ENCODE measurements around the gene MYCBPAP. TPM values are rescaled to one million over a fixed set of nuclear protein-coding genes. Genes with fewer than 3 reads are reported as not detected.

MYCBPAP gene
- total and polyA plus RNA-seq, 2 donors (not counting 1 experiment from before 2014, with no cell fraction given): 0.16 to 3.0 TPM

DNA sequence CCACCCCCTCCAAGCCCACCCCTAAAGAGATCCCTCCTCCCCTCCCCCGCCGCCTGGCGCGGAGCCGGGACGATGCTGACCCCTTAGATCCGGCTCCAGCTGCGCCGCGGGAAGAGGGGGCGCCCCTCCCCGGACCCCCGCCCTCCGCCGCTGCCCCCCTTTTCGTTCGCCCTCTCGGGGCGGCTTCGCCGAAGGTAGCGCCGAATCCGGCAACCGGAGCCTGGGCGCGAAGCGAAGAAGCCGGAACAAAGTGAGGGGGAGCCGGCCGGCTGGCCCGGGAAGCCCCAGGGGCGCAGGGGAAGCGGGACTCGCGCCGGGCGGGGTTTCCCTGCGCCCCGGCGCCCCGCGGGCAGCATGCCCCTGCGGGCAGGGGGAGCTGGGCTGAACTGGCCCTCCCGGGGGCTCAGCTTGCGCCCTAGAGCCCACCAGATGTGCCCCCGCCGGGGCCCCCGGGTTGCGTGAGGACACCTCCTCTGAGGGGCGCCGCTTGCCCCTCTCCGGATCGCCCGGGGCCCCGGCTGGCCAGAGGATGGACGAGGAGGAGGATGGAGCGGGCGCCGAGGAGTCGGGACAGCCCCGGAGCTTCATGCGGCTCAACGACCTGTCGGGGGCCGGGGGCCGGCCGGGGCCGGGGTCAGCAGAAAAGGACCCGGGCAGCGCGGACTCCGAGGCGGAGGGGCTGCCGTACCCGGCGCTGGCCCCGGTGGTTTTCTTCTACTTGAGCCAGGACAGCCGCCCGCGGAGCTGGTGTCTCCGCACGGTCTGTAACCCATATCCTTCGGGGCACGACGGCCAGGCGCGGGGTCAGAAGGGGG lies 52.9 kb downstream of the MYCBPAP start:
- H4K20me1 ChIP-seq (ENCODE audit: control insufficient read depth, extremely low read depth, insufficient read depth, low read length): no peaks in the 10 kb centered on the region
- peak overlapping the region; percentile 59 for H3K4me2 ChIP-seq (ENCODE audit: extremely low read depth, insufficient read depth, low read length)
- no peak overlapping the region for H3K9ac ChIP-seq (ENCODE audit: insufficient read depth, low read length)
- no peak overlapping the region for H2AFZ ChIP-seq (ENCODE audit: low read length)
- H3K27ac ChIP-seq (ENCODE audit: insufficient read depth, low read length): no peak overlapping the region
- TF ChIP-seq, protein P1, sequence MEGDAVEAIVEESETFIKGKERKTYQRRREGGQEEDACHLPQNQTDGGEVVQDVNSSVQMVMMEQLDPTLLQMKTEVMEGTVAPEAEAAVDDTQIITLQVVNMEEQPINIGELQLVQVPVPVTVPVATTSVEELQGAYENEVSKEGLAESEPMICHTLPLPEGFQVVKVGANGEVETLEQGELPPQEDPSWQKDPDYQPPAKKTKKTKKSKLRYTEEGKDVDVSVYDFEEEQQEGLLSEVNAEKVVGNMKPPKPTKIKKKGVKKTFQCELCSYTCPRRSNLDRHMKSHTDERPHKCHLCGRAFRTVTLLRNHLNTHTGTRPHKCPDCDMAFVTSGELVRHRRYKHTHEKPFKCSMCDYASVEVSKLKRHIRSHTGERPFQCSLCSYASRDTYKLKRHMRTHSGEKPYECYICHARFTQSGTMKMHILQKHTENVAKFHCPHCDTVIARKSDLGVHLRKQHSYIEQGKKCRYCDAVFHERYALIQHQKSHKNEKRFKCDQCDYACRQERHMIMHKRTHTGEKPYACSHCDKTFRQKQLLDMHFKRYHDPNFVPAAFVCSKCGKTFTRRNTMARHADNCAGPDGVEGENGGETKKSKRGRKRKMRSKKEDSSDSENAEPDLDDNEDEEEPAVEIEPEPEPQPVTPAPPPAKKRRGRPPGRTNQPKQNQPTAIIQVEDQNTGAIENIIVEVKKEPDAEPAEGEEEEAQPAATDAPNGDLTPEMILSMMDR (conservative IDR thresholded peaks at IDR 0.05 in 1 of 2, IDR thresholded peaks at IDR 0.05 in 1 of 2; ENCODE audit: low read depth in 1 of 2, low read length in 2 of 2): no peak
- TF ChIP-seq EZH2 (IDR thresholded peaks at IDR 0.05; ENCODE audit: low read length, missing control alignments): peak; percentile 92
- H3K36me3 ChIP-seq (ENCODE audit: control insufficient read depth, insufficient read depth, low read length): no peaks in the 10 kb centered on the region
- peaks cover 17% of the 10 kb centered on the region for H3K4me1 ChIP-seq (ENCODE audit: control insufficient read depth, extremely low read depth, insufficient read depth, low read length)
- H3K27me3 ChIP-seq (ENCODE audit: control insufficient read depth, insufficient read depth, low read length): peaks cover 46% of the 10 kb centered on the region
- H3K79me2 ChIP-seq (ENCODE audit: control insufficient read depth, insufficient read depth, low read length): no peaks in the 10 kb centered on the region
- H3K4me3 ChIP-seq (replicated peaks in 1 of 4; ENCODE audit: control extremely low read depth in 1 of 4, insufficient read depth in 1 of 4, low read depth in 3 of 4, low read length in 4 of 4): peak overlapping the region in 2 of 4 experiments; percentile 4 to 60
- H3K9me3 ChIP-seq (ENCODE audit: control insufficient read depth, insufficient read depth, low read depth, low read length): no peaks in the 10 kb centered on the region
- no peak for DNase-seq (ENCODE audit: low read depth in 2 of 2)

DNA sequence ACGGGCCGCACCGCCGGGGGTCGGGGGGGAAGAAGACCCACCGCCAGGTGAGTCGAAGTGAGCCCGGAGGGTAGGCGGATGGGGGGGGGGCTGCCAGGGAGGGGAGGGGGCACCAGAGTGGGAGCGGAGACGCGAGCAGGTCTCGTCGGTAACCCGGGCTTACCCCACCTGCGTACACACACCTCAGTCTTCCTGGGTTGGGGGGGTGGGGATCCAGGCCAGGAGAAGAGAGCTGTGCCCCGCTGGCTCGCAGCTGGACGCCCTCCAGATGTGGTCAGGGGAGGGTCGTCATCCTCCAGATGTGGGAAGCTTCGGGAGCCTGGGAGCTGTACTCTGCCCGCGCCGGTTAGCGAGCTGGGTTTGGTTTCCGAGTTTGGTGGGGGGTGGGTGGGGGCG lies 53.5 kb downstream of the MYCBPAP start:
- Histone ChIP-seq H2AFZ (ENCODE audit: low read length) (no peak overlapping the region), H3K4me2 (ENCODE audit: extremely low read depth, insufficient read depth, low read length) (no peak overlapping the region), H3K27me3 (ENCODE audit: control insufficient read depth, insufficient read depth, low read length) (peaks cover 52% of the 10 kb centered on the region), H3K36me3 (ENCODE audit: control insufficient read depth, insufficient read depth, low read length) (no peaks in the 10 kb centered on the region), H3K9me3 (ENCODE audit: control insufficient read depth, insufficient read depth, low read depth, low read length) (no peaks in the 10 kb centered on the region), H3K4me3 (replicated peaks in 1 of 4; ENCODE audit: control extremely low read depth in 1 of 4, insufficient read depth in 1 of 4, low read depth in 3 of 4, low read length in 4 of 4) (no peak overlapping the region), H4K20me1 (ENCODE audit: control insufficient read depth, extremely low read depth, insufficient read depth, low read length) (no peaks in the 10 kb centered on the region), H3K27ac (ENCODE audit: insufficient read depth, low read length) (no peak overlapping the region), H3K79me2 (ENCODE audit: control insufficient read depth, insufficient read depth, low read length) (no peaks in the 10 kb centered on the region), H3K9ac (ENCODE audit: insufficient read depth, low read length) (no peak overlapping the region), H3K4me1 (ENCODE audit: control insufficient read depth, extremely low read depth, insufficient read depth, low read length) (peaks cover 17% of the 10 kb centered on the region)
- DNase-seq (ENCODE audit: low read depth in 2 of 2): no peak
- TF ChIP-seq EZH2 (IDR thresholded peaks at IDR 0.05; ENCODE audit: low read length, missing control alignments): no peak
- TF ChIP-seq, protein P1 (conservative IDR thresholded peaks at IDR 0.05 in 1 of 2, IDR thresholded peaks at IDR 0.05 in 1 of 2; ENCODE audit: low read depth in 1 of 2, low read length in 2 of 2): no peak

DNA sequence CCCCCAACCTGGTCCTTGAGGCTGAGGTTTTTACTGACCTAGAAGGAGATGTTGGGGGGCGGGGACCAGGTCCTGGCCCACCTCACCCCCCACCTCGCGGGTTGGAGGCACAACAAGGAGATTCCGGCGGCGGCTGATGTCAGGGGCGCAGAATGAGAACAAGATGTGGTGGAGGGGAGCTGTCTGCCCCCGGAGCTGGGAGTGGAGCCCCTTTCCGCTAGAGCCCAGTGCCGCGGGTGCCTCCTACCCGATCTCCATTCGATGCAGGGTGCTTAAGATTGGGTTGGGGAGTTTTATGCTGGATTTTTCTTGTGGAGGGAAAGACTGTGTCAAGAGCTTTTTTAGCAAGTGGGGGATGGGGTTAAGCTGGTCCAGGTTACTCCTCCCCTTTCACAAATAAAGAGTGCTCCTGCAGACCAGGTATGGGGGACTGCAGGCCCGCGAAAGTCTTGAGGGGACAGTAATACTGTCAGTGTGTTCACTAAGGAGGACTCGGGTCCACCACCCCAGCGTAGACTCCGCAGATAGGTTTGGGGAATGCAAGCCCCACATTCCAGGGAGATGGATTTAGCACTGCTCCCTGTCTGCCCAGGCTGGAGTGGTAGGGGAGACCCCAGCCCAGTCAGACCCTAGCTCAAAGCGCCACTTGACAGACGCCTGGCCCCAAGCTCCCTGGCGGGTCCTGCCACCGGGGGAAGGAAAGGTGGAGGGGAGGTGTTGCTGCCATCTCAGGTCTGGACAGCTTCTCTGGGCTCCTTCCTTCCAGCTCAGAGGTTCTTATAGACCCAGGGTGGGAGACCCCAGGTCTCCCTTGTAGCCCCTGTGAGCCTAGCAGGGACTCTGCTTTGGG lies 54.2 kb downstream of the MYCBPAP start:
- no peak for DNase-seq (ENCODE audit: low read depth in 2 of 2)
- H3K4me3 ChIP-seq (replicated peaks in 1 of 4; ENCODE audit: control extremely low read depth in 1 of 4, insufficient read depth in 1 of 4, low read depth in 3 of 4, low read length in 4 of 4): peak overlapping the region in 1 of 4 experiments; percentile 30
- no peaks in the 10 kb centered on the region for H3K79me2 ChIP-seq (ENCODE audit: control insufficient read depth, insufficient read depth, low read length)
- H3K4me2 ChIP-seq (ENCODE audit: extremely low read depth, insufficient read depth, low read length): no peak overlapping the region
- H3K36me3 ChIP-seq (ENCODE audit: control insufficient read depth, insufficient read depth, low read length): no peaks in the 10 kb centered on the region
- H3K4me1 ChIP-seq (ENCODE audit: control insufficient read depth, extremely low read depth, insufficient read depth, low read length): peaks cover 17% of the 10 kb centered on the region
- H3K9me3 ChIP-seq (ENCODE audit: control insufficient read depth, insufficient read depth, low read depth, low read length): no peaks in the 10 kb centered on the region
- TF ChIP-seq, protein P1 (conservative IDR thresholded peaks at IDR 0.05 in 1 of 2, IDR thresholded peaks at IDR 0.05 in 1 of 2; ENCODE audit: low read depth in 1 of 2, low read length in 2 of 2): no peak
- peak; percentile 99 for TF ChIP-seq EZH2 (IDR thresholded peaks at IDR 0.05; ENCODE audit: low read length, missing control alignments)
- no peak overlapping the region for H2AFZ ChIP-seq (ENCODE audit: low read length)
- H4K20me1 ChIP-seq (ENCODE audit: control insufficient read depth, extremely low read depth, insufficient read depth, low read length): no peaks in the 10 kb centered on the region
- H3K27ac ChIP-seq (ENCODE audit: insufficient read depth, low read length): no peak overlapping the region
- H3K9ac ChIP-seq (ENCODE audit: insufficient read depth, low read length): no peak overlapping the region
- peaks cover 58% of the 10 kb centered on the region for H3K27me3 ChIP-seq (ENCODE audit: control insufficient read depth, insufficient read depth, low read length)
